Breast epithelium (tissue), 3 donors: Measurements from ENCODE around the gene IQGAP2.

Experiments
- POLR2AphosphoS5 ChIP-seq, 3 donors: sonication (generic); formaldehyde crosslinking; IDR thresholded peaks; one replicate each; pipeline ENCODE4 v1.6.1; 2017; ENCODE audit warnings: antibody characterized with exemption in 3 of 3
- TF ChIP-seq, protein P1 (sequence below), 3 donors: fragments of 450-650 bp; IDR thresholded peaks; one replicate each; pipeline ENCODE4 v1.5.1; 2016 to 2017; ENCODE audit warnings: antibody characterized with exemption in 3 of 3, mild to moderate bottlenecking in 3 of 3, moderate library complexity in 3 of 3

DNA sequence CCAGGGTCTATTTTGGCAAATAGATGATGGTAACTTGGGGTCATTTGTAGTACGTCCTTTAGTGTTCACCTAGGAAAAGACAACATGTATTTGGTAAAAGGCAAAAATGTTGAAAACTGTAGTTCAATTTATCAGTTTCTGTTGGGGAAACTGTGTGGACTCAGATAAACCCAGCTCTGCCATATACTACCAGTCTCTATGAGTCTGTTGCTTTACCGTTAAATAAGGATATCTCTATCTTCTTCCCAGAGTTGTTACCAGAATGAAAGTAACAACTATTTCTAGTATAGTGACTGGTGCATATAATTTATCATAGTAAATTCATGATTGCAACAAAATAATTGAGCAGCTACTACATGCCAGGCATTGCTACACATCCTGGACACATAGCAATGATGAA, 3.8 kb upstream of the IQGAP2 start:
- no peak for TF ChIP-seq POLR2AphosphoS5 (IDR thresholded peaks at IDR 0.05)
- TF ChIP-seq, protein P1, sequence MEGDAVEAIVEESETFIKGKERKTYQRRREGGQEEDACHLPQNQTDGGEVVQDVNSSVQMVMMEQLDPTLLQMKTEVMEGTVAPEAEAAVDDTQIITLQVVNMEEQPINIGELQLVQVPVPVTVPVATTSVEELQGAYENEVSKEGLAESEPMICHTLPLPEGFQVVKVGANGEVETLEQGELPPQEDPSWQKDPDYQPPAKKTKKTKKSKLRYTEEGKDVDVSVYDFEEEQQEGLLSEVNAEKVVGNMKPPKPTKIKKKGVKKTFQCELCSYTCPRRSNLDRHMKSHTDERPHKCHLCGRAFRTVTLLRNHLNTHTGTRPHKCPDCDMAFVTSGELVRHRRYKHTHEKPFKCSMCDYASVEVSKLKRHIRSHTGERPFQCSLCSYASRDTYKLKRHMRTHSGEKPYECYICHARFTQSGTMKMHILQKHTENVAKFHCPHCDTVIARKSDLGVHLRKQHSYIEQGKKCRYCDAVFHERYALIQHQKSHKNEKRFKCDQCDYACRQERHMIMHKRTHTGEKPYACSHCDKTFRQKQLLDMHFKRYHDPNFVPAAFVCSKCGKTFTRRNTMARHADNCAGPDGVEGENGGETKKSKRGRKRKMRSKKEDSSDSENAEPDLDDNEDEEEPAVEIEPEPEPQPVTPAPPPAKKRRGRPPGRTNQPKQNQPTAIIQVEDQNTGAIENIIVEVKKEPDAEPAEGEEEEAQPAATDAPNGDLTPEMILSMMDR (IDR thresholded peaks at IDR 0.05) = no peak
